ENCODE results near the gene EZR. TPM values are rescaled to one million over a fixed set of nuclear protein-coding genes. Genes with fewer than 3 reads are reported as not detected.
A peak's percentile ranks its signal among the peaks of the same experiment; 100 is the strongest.

Gene EZR
- polyA plus RNA-seq, 4 donors = 172 to 755 (median 479) TPM

- 91 to 94% (median 93%) methylated on average over 14 of the region's 14 CpGs for WGBS, 3 donors
- Histone ChIP-seq H3K27me3 (ENCODE audit: control insufficient read depth in 3 of 3, insufficient read depth in 3 of 3, low read length in 3 of 3) (no peaks in the 10 kb centered on the region), H3K9me3 (ENCODE audit: control insufficient read depth in 2 of 2, insufficient read depth in 1 of 2, low read depth in 1 of 2, low read length in 1 of 2) (peaks cover 0 to 16% of the 10 kb centered on the region in 2 donors), H3K36me3 (ENCODE audit: control insufficient read depth in 3 of 3, insufficient read depth in 2 of 3, low read depth in 1 of 3, low read length in 3 of 3) (peaks cover 23 to 65% (median 32%) of the 10 kb centered on the region in 3 donors), H3K4me1 (ENCODE audit: control insufficient read depth in 3 of 3, insufficient read depth in 2 of 3, low read depth in 1 of 3, low read length in 2 of 3) (peaks cover 0 to 14% (median 0%) of the 10 kb centered on the region in 3 donors), H3K27ac (ENCODE audit: low read depth in 1 of 3, low read length in 2 of 3) (peak overlapping the region in 2 of 3 donors; percentile 42 to 84), H3K4me3 (ENCODE audit: low read depth in 1 of 3, low read length in 3 of 3) (no peak overlapping the region)
- FAIRE-seq (no peak), DNase-seq (peak in 1 of 2 donors; percentile 23)
Measured at GRCh38 chr6:158764183-158764849, 54.9 kb downstream of the EZR start.

GRCh38 chr6:158763434-158764182 lies 55.6 kb downstream of the EZR start:
- Histone ChIP-seq H3K27ac (ENCODE audit: low read depth in 1 of 3, low read length in 2 of 3) (peak overlapping the region; percentile 42 to 84 (median 55)), H3K36me3 (ENCODE audit: control insufficient read depth in 3 of 3, insufficient read depth in 2 of 3, low read depth in 1 of 3, low read length in 3 of 3) (peaks cover 22 to 58% (median 26%) of the 10 kb centered on the region in 3 donors), H3K27me3 (ENCODE audit: control insufficient read depth in 3 of 3, insufficient read depth in 3 of 3, low read length in 3 of 3) (no peaks in the 10 kb centered on the region), H3K4me1 (ENCODE audit: control insufficient read depth in 3 of 3, insufficient read depth in 2 of 3, low read depth in 1 of 3, low read length in 2 of 3) (peaks cover 0 to 14% (median 0%) of the 10 kb centered on the region in 3 donors), H3K9me3 (ENCODE audit: control insufficient read depth in 2 of 2, insufficient read depth in 1 of 2, low read depth in 1 of 2, low read length in 1 of 2) (peaks cover 0 to 16% of the 10 kb centered on the region in 2 donors), H3K4me3 (ENCODE audit: low read depth in 1 of 3, low read length in 3 of 3) (no peak overlapping the region)
- FAIRE-seq (no peak), DNase-seq (no peak)
- 67 to 76% (median 72%) methylated on average over 11 of the region's 11 CpGs for WGBS, 3 donors

GRCh38 chr6:158762787-158763433 lies 56.3 kb downstream of the EZR start:
- Histone ChIP-seq H3K4me3 (ENCODE audit: low read depth in 1 of 3, low read length in 3 of 3) (no peak overlapping the region), H3K9me3 (ENCODE audit: control insufficient read depth in 2 of 2, insufficient read depth in 1 of 2, low read depth in 1 of 2, low read length in 1 of 2) (peaks cover 0 to 16% of the 10 kb centered on the region in 2 donors), H3K4me1 (ENCODE audit: control insufficient read depth in 3 of 3, insufficient read depth in 2 of 3, low read depth in 1 of 3, low read length in 2 of 3) (peaks cover 0 to 14% (median 0%) of the 10 kb centered on the region in 3 donors), H3K27me3 (ENCODE audit: control insufficient read depth in 3 of 3, insufficient read depth in 3 of 3, low read length in 3 of 3) (no peaks in the 10 kb centered on the region), H3K27ac (ENCODE audit: low read depth in 1 of 3, low read length in 2 of 3) (peak overlapping the region; percentile 34 to 84 (median 55)), H3K36me3 (ENCODE audit: control insufficient read depth in 3 of 3, insufficient read depth in 2 of 3, low read depth in 1 of 3, low read length in 3 of 3) (peaks cover 18 to 51% (median 23%) of the 10 kb centered on the region in 3 donors)
- FAIRE-seq (no peak), DNase-seq (peak; percentile 84 to 91)
- WGBS, 3 donors = 34 to 59% (median 55%) methylated on average over 12 of the region's 12 CpGs

GRCh38 chr6:158761746-158762145 lies 57.4 kb downstream of the EZR start:
- Histone ChIP-seq H3K4me1 (ENCODE audit: control insufficient read depth in 3 of 3, insufficient read depth in 2 of 3, low read depth in 1 of 3, low read length in 2 of 3) (peaks cover 0 to 14% (median 0%) of the 10 kb centered on the region in 3 donors), H3K27ac (ENCODE audit: low read depth in 1 of 3, low read length in 2 of 3) (peak overlapping the region in 1 of 3 donors; percentile 84), H3K27me3 (ENCODE audit: control insufficient read depth in 3 of 3, insufficient read depth in 3 of 3, low read length in 3 of 3) (no peaks in the 10 kb centered on the region), H3K36me3 (ENCODE audit: control insufficient read depth in 3 of 3, insufficient read depth in 2 of 3, low read depth in 1 of 3, low read length in 3 of 3) (peaks cover 12 to 39% (median 16%) of the 10 kb centered on the region in 3 donors), H3K4me3 (ENCODE audit: low read depth in 1 of 3, low read length in 3 of 3) (no peak overlapping the region), H3K9me3 (ENCODE audit: control insufficient read depth in 2 of 2, insufficient read depth in 1 of 2, low read depth in 1 of 2, low read length in 1 of 2) (peaks cover 0 to 16% of the 10 kb centered on the region in 2 donors)
- 94 to 96% (median 94%) methylated on average over 10 of the region's 10 CpGs for WGBS, 3 donors
- FAIRE-seq = no peak
- no peak for DNase-seq

- 79 to 82% (median 80%) methylated on average over 17 of the region's 17 CpGs for WGBS, 3 donors
- peaks cover 0 to 18% (median 0%) of the 10 kb centered on the region in 3 donors for H3K4me1 ChIP-seq (ENCODE audit: control insufficient read depth in 3 of 3, insufficient read depth in 2 of 3, low read depth in 1 of 3, low read length in 2 of 3)
- no peak overlapping the region for H3K27ac ChIP-seq (ENCODE audit: low read depth in 1 of 3, low read length in 2 of 3)
- DNase-seq (no peak), FAIRE-seq (no peak)
- H3K36me3 ChIP-seq (ENCODE audit: control insufficient read depth in 3 of 3, insufficient read depth in 2 of 3, low read depth in 1 of 3, low read length in 3 of 3) = peaks cover 8 to 29% (median 8%) of the 10 kb centered on the region in 3 donors
- no peaks in the 10 kb centered on the region for H3K27me3 ChIP-seq (ENCODE audit: control insufficient read depth in 3 of 3, insufficient read depth in 3 of 3, low read length in 3 of 3)
- H3K9me3 ChIP-seq (ENCODE audit: control insufficient read depth in 2 of 2, insufficient read depth in 1 of 2, low read depth in 1 of 2, low read length in 1 of 2) = peaks cover 0 to 16% of the 10 kb centered on the region in 2 donors
- no peak overlapping the region for H3K4me3 ChIP-seq (ENCODE audit: low read depth in 1 of 3, low read length in 3 of 3)
Measured at GRCh38 chr6:158760618-158761250, 58.4 kb downstream of the EZR start.

- peaks cover 0 to 16% of the 10 kb centered on the region in 2 donors for H3K9me3 ChIP-seq (ENCODE audit: control insufficient read depth in 2 of 2, insufficient read depth in 1 of 2, low read depth in 1 of 2, low read length in 1 of 2)
- FAIRE-seq (no peak), DNase-seq (no peak)
- no peak overlapping the region for H3K27ac ChIP-seq (ENCODE audit: low read depth in 1 of 3, low read length in 2 of 3)
- H3K27me3 ChIP-seq (ENCODE audit: control insufficient read depth in 3 of 3, insufficient read depth in 3 of 3, low read length in 3 of 3) = no peaks in the 10 kb centered on the region
- WGBS, 3 donors = 82 to 89% (median 88%) methylated on average over 7 of the region's 7 CpGs
- H3K4me3 ChIP-seq (ENCODE audit: low read depth in 1 of 3, low read length in 3 of 3) = no peak overlapping the region
- peaks cover 0 to 23% (median 0%) of the 10 kb centered on the region in 3 donors for H3K4me1 ChIP-seq (ENCODE audit: control insufficient read depth in 3 of 3, insufficient read depth in 2 of 3, low read depth in 1 of 3, low read length in 2 of 3)
- peaks cover 4 to 28% (median 8%) of the 10 kb centered on the region in 3 donors for H3K36me3 ChIP-seq (ENCODE audit: control insufficient read depth in 3 of 3, insufficient read depth in 2 of 3, low read depth in 1 of 3, low read length in 3 of 3)
Measured at GRCh38 chr6:158759966-158760617, 59.1 kb downstream of the EZR start.

- Histone ChIP-seq H3K4me1 (ENCODE audit: control insufficient read depth in 3 of 3, insufficient read depth in 2 of 3, low read depth in 1 of 3, low read length in 2 of 3) (peaks cover 0 to 22% (median 0%) of the 10 kb centered on the region in 3 donors), H3K36me3 (ENCODE audit: control insufficient read depth in 3 of 3, insufficient read depth in 2 of 3, low read depth in 1 of 3, low read length in 3 of 3) (peaks cover 0 to 17% (median 4%) of the 10 kb centered on the region in 3 donors), H3K27ac (ENCODE audit: low read depth in 1 of 3, low read length in 2 of 3) (no peak overlapping the region), H3K4me3 (ENCODE audit: low read depth in 1 of 3, low read length in 3 of 3) (no peak overlapping the region), H3K27me3 (ENCODE audit: control insufficient read depth in 3 of 3, insufficient read depth in 3 of 3, low read length in 3 of 3) (no peaks in the 10 kb centered on the region), H3K9me3 (ENCODE audit: control insufficient read depth in 2 of 2, insufficient read depth in 1 of 2, low read depth in 1 of 2, low read length in 1 of 2) (peaks cover 0 to 16% of the 10 kb centered on the region in 2 donors)
- WGBS, 3 donors = 46 to 88% (median 67%) methylated on average over 18 of the region's 18 CpGs
- no peak for DNase-seq
- FAIRE-seq = no peak
Measured at GRCh38 chr6:158758941-158759479, 60.2 kb downstream of the EZR start.
